ENCODE data around the gene PLEKHA5. TPM values are rescaled to one million over a fixed set of nuclear protein-coding genes. Genes with fewer than 3 reads are reported as not detected.
"Not testable (repeated sequence)": the region's sequence is repeated elsewhere in the genome, so short reads cannot be mapped to it uniquely, and the experiment has no call there.

PLEKHA5 gene
- total RNA-seq, 1 donor from 2014 or later = 55.5 TPM

DNA sequence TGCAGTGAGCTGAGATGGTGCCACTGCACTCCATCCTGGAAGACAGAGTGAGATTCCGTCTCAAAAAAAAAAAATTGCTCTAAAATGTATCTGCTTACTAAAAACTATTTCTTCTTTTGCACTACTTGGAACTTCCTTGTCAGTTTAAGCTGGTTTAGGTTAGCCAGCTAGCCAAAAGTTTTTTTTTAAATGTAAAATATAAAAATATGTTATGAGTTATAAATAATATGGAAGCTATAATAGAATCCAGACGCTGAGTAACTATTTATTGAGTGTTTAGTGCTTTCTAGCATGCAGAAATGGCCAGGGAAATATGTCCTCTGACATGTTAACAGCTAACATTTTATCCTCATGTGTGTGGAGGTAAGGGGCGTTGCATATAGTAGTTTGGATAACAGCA is 85.6 kb downstream of the PLEKHA5 start:
- ATAC-seq (ENCODE audit: poor library complexity) (no peak), DNase-seq (no peak)
- intact Hi-C loops (cut with DNase I) = no loop called here

DNA sequence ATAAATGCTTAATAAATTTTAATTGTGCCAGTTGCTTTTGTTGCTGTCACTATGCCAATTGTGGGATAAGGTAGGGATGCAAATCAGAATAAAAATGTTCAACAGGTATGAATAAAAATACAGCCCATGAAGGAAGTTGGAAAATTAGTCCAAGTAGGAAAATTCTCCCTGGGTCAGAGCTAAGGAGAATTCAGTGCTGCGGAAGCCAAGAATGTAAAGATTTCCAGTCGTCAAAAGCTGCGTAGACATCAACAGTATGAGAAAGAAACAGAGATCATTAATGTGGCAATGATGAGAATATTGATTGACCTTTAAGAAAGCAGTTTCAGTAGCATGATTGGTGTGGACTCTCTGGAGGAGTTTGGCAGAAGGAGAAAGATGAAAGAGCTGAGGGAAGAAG is 87.9 kb downstream of the PLEKHA5 start:
- intact Hi-C loops (cut with DNase I) = no loop called here
- no peak for DNase-seq

DNA sequence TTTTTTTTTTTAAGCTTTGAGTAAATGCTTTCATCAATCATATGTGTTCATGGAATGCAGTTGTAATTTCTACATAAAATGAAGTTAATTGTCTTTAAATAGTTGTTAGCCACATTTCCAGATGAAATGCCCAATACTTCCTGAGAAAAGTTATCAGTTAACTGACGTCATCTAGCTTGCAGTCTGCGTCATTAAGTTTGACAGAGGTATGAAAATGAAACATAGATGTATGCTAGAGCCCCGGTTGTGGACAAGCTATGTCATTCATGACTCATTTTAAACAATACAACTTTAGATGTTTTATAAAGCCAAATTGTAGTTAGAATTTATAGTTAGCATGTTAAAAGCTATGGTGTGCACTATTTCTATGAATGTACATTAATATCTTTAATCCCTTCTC is 90.7 kb downstream of the PLEKHA5 start:
- intact Hi-C loops (cut with DNase I) = no loop called here
- no peak for DNase-seq
- no peak for ATAC-seq (ENCODE audit: poor library complexity)

More for the DNA sequence above, 87.9 kb downstream of the PLEKHA5 start:
- no peak for ATAC-seq (ENCODE audit: poor library complexity)

DNA sequence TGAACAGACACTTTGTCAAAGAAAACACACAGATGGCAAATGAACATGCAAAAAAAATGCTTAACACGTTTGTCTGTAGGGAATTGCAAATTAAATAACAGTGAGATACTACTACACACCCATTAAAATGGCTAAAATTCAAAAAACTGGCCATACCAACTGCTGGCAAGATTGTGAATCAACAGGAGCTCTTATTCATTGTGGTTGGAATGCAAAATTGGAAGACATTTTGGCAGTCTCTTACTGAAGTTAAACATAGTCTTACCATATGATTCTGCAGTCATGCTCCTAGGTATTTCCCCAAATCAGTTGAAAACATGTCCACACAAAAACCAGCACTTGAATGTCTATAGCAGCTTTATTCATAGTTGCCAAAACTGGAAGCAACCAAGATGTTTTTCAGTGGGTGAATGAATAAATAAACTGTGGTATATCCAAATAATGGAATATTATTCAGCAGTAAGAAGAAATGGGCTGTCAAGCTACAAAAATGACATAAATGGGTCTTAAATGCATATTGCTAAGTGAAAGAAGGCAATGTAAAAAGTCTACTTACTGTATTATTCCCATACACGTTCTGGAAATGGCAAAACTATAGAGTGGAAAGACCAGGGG is 91.4 kb downstream of the PLEKHA5 start:
- intact Hi-C loops (cut with DNase I) = no loop called here
- DNase-seq (no peak), ATAC-seq (ENCODE audit: poor library complexity) (no peak)

DNA sequence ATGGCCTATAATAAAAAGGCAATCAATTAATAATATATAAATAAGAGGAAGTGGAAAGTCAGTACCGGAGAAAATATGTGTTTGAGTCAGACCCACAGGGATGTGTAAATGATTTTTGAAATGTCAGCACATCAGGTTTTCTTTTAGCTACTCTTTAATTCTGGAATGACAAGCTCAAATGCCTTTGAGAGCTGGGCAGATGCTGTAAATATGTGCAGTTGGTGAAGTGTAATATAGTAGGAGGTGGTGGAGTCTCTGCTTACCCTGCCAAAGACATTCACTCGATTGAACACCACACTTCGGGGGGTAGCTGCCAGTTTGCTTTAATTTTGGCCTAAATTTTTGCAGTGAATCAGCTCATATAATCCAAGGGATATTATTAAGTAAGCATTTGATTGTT is 93.0 kb downstream of the PLEKHA5 start:
- ATAC-seq (ENCODE audit: poor library complexity) = peak; percentile 24
- intact Hi-C loops (cut with DNase I) = no loop called here

DNA sequence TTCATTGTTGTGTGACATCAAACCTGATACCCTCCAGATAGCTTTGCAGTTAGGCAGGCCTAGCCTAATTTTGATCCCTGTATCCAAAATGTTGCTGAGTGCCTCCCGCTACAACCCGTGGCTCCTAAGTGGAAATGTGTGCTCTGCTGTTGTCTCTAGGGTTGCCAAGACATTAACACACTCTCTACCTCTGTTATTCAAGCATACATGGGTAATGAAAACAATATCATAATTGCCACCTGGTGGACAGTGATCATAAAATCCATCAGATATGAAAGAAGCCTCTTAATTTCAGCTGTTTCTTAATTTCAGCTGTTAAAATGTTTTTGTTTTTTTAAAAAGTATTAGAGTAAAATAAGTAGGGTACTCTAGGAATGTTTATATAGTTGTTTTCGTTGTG is 93.5 kb downstream of the PLEKHA5 start:
- no peak for DNase-seq
- intact Hi-C loops (cut with DNase I) = no loop called here
- peak; percentile 80 for ATAC-seq (ENCODE audit: poor library complexity)

More for the DNA sequence above, 93.0 kb downstream of the PLEKHA5 start:
- no peak for DNase-seq

DNA sequence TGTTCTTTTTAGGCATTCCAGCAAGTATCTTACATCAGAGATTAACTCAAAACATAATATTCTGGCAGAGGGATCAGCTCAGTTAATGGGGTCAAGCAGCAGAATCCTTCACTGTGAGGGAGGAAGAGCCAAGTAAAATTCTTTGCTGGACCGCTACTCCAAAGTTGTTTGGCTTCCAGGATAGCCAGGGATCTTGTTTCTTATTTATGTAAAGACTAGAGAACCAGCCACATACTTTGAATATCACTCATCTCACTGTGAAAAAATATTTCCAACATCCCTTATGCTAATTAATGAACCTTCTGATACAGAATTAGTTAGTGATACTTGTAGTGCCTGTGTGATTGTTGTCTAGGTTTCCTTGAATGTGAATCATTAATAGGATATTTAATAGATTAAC is 94.2 kb downstream of the PLEKHA5 start:
- no peak for DNase-seq
- intact Hi-C loops (cut with DNase I) = no loop called here
- ATAC-seq (ENCODE audit: poor library complexity) = peak; percentile 55

DNA sequence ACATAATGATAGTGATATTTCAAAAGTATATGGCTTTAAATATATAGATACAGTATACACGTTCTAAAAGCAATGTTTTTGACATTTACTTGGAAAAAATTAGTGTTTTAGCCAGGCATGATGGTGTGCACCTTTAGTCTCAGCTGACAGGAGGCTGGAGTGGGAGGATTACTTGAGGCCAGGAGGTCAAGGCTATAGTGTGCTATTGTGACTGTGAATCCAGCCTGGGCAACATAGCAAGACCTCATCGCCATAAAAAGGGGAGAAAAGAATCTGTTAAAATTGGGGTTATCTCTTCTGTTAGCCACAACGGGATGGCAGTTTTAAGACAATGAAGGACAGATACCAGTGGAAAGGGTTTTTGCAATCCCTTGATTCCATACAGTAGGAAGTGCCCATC is 95.2 kb downstream of the PLEKHA5 start:
- intact Hi-C loops (cut with DNase I) = no loop called here
- ATAC-seq (ENCODE audit: poor library complexity) (no peak), DNase-seq (no peak)

DNA sequence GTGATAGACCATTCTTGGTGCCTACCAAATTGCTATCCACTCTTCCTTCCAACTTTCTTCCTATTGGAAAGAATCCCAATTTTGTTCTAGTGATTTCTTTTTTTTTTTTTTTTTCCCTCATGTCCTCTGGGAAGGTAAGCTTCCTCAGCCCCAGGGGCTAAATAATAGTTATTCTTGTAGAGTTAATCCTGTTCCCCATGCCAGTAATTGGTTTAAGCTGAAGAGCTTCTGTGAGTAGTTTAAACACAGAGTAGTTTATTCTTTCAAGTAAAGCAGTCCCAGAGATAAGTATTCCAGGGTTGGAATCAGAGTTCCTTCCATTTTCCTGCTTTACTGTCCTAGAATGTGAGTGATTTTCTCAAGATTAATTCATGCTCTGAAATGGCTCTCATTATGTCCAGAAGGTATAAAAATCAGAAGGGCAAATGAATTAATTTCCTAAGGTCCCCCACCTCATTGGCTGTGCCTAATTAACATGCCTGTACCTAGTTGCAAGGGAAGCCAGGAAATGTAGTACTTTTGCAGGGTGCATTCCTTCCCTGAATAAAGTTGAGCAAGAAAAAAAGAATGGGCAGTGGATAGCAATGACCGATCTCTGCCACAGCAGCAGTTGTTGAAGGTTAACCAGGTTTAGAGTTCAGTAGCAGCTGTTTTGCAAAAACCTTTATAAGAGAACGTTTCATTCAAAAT is 97.8 kb downstream of the PLEKHA5 start:
- peak; percentile 47 for ATAC-seq (ENCODE audit: poor library complexity)
- intact Hi-C loops (cut with DNase I) = no loop called here
- DNase-seq = no peak

DNA sequence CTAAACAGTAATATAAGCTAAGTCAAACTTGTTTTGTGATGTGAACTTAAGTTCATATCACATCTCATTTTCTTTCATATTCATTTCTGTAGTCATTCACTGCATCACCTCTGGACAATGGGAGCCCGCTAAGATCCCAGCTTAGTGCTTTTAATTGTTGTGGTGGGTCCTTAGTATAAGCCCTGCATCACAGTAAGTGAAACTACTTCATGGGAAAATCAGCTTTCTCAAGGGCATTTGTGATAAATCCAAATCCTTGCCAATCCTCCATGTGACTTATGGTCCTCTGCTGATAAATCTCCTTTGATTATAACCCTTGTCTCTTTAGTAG is 98.3 kb downstream of the PLEKHA5 start:
- intact Hi-C loops (cut with DNase I) = no loop called here
- no peak for ATAC-seq (ENCODE audit: poor library complexity)
- DNase-seq = no peak

DNA sequence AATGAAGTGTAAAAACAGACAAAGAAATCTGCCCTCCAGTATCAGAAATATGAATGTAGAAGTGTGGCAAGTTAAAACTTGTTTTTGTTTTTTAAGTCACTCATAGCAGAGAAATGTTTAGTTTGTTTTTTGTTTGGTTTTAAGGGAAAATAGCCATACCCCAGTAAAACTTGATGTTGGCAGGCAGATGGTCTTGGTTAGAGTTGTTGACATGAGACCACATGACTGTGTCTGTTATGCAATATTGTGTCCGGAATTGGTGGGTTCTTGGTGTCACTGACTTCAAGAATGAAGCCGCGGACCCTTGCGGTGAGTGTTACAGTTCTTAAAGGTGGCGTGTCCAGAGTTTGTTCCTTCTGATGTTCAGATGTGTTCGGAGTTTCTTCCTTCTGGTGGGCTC is 99.5 kb downstream of the PLEKHA5 start:
- DNase-seq; ATAC-seq (ENCODE audit: poor library complexity); intact Hi-C loops (cut with DNase I): not testable (repeated sequence)

DNA sequence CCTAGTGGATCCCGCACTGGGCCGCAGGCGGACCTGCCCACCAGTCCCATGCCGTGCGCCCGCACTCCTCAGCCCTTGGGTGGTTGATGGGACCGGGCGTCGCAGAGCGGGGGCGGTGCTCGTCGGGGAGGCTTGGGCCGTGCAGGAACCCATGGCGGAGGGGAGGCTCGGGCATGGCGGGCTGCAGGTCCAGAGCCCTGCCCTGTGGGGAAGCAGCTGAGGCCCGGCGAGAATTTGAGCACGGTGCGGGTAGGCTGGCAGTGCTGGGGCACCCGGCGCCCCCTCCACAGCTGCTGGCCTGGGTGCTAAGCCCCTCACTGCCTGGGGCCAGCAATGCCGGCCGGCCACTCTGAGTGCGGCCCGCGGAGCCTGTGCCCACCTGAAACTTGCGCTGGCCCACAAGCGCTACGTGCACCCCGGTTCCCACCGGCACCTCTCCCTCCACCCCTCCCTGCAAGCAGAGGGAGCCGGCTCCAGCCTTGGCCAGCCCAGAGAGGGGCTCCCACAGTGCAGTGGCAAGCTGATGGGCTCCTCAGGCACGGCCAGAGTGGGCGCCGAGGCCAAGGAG is 100.8 kb downstream of the PLEKHA5 start:
- intact Hi-C loops (cut with DNase I) = no loop called here
- DNase-seq (no peak), ATAC-seq (ENCODE audit: poor library complexity) (no peak)

DNA sequence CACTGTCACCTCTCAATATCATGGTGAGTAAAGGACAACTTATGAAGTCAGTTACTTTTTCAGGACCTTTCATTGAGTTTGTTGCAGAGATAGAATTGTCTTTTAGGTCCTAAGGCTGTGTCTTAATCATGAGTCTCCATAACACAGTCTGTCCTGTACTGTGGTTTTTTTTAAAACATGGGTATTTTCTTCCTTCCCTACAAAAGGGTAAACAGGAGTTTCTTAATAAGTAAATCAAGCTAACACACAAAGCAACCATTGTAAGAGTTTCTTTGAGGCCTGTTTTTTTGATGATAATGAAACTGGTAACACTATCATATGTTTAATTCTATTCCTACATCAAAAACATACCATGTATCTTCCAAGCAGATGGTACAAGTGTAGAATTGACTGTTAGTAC is 101.4 kb downstream of the PLEKHA5 start:
- intact Hi-C loops (cut with DNase I) = no loop called here
- no peak for DNase-seq
- ATAC-seq (ENCODE audit: poor library complexity) = no peak

DNA sequence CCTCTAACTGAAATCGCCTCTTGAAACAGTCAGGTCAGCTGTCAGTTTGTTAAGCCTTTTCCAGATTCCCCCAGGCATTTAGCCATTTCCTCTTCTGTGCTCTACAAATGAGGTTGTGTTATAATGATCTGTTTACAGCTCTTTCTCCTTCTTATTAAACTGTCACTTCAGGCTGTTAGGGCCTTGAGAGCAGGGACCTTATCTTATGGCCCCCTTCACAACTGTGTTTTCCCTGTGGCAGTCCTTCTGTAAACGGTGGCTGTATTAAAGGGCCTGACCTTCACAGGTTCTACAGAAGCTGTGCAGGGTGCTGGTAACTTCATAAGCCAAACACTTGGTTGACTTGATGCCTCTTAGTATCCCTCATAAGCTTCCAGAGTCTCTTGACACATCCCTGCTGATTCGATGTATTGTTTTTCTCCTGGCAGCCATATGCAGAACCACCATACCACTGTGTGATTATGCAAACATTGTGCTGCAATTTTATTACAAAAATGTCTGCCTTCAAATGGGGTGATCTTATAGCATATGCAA is 104.7 kb downstream of the PLEKHA5 start:
- ATAC-seq (ENCODE audit: poor library complexity) = peak; percentile 63
- intact Hi-C loops (cut with DNase I) = no loop called here
- DNase-seq = no peak

DNA sequence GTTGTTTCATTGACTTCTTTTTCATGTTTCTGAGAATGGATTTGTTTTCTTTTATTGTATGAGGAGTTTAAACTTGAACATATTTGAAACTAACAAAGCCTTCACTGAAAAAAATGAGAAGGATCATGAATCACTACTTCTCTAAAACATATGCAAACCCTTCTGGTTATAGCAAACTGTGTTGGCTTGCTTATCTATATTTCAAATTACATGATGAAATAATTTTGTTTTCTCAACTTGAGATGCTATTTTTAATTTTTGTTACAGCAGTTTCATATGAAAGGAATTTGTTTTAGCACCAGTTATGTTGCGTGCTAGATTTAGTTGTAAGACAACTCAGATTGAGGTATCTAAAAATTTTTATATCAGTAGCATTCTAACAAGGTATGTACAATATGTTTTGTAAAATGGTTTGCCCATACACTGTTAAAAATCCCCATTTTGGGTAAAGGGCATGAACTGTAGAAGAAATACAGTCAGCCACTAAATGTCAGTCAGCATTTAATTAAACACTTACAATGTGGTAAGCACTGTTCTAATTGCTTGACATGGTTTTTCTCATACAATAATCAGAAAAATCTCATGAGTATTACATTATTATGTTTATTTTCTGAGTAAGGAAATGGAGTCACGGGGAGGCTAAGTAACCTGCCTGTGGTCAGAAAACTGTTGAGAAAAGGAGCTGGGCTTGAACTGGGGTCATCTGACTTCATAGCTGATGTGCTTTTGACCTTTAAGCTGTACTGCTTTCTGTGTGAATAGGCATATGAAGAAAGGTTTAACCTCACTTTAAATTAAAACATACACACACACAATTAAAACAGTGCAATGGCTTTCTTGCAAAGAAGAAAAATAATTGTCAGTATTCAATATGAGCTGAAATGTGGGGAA is 105.7 kb downstream of the PLEKHA5 start:
- ATAC-seq (ENCODE audit: poor library complexity) (no peak), DNase-seq (no peak)
- intact Hi-C loops (cut with DNase I) = no loop called here

DNA sequence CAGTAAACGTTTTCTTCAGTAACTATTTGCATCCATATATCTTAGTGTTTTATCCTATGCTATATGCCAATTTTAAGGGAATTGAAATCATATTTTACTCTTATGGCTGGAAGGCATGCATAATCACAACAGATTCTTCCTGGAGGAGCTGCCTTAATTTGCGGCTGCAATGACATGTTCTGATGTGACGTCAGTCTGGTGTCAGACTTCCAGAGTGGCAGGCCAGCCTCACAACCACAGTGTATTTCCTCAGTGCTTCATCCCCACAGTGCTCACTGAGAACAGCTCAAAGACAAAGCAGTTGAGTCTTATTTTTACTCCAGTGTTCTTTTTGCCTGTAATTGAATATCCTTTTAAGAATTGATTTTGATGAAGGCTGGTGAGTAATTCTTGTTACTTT is 107.1 kb downstream of the PLEKHA5 start:
- peak; percentile 50 for ATAC-seq (ENCODE audit: poor library complexity)
- intact Hi-C loops (cut with DNase I) = no loop called here
- DNase-seq = no peak

DNA sequence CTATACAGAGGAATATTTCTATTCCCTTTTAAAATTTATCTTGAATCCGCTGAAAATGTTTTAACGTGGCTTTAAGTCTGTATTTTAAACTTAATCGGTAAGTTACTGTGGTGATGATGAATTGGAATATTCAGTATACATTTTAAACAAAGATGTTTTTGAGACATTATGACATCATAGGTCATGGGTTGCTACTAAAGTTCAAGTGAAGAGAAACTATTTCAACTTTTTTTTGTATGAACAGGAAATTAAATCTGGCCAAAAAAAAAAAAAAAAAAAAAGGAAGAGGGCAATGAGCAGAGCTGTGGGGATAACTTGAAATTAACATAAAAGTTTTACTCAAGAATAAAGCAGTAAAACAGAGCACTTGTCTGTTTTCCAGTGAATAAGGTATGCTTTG is 109.0 kb downstream of the PLEKHA5 start:
- ATAC-seq (ENCODE audit: poor library complexity) = no peak
- no peak for DNase-seq
- intact Hi-C loops (cut with DNase I) = no loop called here

DNA sequence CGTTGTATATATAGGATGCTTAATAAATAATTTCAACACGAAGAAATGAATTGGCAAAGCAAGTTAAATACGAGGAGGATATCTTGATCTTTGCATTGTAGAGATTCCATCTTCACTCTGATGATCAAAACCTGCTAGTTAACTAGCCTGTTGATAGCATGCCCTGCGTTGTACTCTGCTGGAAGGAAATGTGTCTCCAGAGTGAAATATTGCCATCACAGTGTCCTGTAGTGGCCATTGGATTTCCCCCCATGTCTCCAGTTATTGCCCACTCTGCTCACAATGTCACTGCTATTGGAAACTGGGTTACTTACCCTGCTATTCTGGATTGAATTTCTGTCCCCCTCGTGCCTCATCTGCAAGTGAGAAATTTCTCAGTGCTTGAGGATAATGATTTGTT is 109.6 kb downstream of the PLEKHA5 start:
- intact Hi-C loops (cut with DNase I) = no loop called here
- DNase-seq (no peak), ATAC-seq (ENCODE audit: poor library complexity) (no peak)

DNA sequence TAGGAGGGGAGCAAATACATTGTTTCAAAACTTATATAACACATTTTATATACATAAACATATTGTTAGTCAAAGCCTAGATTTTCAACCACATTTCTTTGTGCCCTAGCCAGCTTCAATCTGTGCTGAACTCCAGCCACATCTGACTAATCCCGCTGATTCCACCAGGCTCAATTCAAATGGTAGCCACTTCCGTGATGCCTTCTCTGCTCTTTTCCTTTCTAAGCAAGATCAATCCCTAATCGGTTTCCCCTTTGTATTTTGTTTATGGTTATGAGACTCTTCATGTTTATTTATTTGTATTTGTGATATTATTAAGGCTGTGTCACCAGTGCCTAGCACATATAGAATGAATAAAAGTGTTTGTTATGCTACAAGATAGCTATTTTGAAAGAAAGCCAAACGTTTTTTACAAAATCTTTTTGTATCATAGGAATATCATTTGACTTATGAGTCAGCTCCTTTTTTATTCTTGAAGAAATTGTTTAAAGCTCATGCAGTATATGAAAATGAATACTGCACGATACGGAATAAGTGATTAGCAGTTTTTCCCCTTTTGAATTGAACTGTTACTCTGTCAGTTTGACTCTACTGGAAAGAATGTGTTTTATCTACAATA is 110.2 kb downstream of the PLEKHA5 start:
- ATAC-seq (ENCODE audit: poor library complexity) (no peak), DNase-seq (no peak)
- intact Hi-C loops (cut with DNase I) = no loop called here

Measured in Right ventricle myocardium superior (tissue), 1 donor.